HG03108 (cell line): Measurements from ENCODE around the gene TMEM39A.

ENCODE experiments used
- ATAC-seq: cut with Tn5 transposase; IDR thresholded peaks from one replicate; pipeline ENCODE4 v1.9.1; 2021; ENCODE audit warnings: moderate library complexity; ENCODE audit not compliant: unreplicated experiment

Gene TMEM39A, protein sequence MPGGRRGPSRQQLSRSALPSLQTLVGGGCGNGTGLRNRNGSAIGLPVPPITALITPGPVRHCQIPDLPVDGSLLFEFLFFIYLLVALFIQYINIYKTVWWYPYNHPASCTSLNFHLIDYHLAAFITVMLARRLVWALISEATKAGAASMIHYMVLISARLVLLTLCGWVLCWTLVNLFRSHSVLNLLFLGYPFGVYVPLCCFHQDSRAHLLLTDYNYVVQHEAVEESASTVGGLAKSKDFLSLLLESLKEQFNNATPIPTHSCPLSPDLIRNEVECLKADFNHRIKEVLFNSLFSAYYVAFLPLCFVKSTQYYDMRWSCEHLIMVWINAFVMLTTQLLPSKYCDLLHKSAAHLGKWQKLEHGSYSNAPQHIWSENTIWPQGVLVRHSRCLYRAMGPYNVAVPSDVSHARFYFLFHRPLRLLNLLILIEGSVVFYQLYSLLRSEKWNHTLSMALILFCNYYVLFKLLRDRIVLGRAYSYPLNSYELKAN

DNA sequence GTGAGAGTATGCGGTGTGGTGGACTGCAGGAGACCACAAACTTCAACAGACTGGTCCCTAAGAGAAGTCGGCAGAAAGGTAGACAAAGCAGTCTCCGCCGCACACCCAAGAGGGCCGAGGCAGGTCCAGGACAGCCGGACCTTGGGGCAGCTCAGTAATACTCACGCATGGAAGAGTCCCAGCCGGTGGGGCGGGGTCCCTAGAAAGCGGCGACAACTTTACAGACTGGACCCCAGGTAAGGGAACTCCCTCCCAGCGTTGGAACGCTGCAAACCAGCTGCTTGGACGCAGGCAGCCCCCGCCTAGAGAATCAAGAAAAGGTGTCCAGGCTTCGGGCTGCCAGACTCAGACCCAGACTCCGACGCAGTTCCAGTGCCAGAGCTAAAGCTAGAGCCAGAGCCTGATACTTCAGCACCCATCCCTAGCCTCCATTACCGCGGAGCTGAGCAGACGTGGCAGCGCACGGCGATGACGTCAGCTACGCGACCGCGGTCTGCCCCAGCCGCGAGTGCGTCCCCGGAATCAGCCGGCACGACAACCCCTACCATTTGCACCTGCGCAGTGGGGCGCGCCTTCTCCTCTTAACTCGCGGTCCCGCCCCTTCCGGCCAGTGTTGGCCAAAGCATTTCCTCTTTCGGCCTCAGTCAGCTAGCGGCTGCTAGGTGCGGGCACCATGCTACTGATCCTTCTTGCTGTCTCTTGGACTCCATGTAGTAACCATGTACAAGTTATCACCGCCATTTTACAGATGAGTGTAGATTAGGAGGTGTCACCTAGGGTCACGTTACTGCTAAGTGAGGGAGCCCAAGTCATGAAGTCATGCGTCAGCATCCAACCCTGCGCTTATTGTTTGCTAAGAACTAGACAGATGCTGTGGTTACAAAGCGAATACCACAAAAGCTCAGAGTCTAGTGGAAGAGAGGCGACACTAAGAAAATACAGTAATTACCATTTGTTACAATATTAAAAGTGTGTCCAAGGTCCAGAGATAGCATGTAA, at the start of gene TMEM39A:
TSS of gene TMEM39A (minus strand) at position 445 of the 999 bp plus-strand sequence. CDS start 1,541 bp downstream, outside the sequence.
- ATAC-seq, result peak; percentile 93

DNA sequence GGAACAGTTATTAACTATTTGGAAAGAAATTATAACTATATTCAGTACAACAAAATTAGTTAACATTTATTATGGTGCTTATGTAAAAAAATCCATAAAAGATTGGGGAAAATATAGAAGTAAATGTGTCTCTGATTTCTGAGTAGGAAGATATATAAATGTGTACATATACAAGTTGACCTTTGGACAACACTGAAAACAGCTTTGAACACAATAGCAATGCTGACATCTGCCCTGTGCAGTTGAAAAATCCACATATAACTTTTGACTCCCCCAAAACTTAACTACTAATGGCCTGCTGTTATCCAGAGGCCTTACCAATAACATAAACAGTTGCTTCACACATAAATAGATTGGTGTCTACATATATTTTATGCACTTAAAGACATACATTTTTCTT, 47.3 kb upstream of the TMEM39A start:
- no peak for ATAC-seq

DNA sequence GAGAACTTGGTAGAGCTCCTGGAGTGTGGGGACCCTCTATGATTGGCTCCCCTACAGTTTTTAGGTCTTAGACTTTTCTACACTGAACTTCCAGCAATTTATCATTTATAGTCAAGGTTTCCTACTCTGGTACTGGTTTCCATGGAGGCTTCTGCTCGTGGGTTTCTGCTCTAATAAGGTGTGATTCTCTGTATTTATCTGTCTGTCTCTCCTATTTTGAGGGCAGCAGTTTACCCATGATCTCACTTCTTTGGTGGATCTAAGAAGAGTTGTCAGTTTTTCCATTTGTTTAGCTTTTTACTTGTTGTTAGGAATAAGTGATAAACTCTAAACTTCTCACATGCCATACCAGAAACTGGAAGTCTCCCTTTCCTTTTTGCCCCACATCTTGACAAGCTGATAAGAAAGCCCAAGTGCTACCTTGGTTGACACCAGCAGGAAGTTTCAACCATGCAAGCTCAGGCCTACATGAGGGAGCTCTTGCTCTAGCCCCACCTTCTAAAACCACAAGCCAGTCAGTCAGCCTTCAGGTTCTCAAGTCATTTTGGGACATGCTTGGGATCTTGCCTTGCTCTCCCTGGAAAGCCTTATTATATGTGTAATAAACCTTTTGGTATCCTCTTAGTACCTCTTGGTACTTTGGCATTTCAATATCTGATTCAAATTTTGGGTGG, 44.9 kb upstream of the TMEM39A start:
- ATAC-seq, result no peak

DNA sequence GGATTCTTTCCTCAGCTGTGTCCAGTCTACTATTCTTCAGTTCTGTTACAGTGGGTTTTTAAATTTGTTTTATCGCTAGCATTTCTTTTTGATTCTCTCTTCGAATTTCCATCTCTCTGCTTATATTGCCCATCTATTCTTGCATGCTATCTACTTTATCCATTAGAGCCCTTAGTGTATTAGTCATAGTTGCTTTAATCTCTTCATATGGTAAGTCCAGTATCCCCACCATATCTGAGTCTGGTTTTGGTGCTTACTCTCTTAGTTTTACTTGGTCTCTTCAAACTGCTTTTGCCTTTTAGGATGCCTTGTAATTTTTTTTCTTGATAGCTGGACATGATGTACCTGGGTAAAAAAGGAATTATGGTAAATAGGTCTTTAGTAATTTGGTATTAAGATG, 44.0 kb upstream of the TMEM39A start:
- no peak for ATAC-seq

DNA sequence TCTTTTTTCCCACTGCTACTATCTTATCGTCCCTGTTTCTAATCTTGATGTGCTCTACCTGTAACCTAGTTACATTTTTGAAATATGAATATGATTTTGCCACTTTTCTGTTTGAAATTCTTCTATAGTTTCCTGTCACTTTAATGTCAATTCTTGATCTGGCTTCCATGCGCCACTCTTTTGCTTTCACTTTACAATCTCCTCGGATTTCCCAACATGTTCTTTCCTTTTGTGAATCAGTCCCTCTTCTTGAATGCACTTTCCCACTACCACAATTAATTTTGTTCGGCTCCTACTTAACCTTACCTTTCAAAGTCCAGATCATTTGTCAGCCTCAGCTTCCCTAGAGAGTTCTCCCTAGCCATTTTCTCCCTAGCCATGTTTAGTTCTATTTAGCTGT, 43.2 kb upstream of the TMEM39A start:
- ATAC-seq, result no peak

DNA sequence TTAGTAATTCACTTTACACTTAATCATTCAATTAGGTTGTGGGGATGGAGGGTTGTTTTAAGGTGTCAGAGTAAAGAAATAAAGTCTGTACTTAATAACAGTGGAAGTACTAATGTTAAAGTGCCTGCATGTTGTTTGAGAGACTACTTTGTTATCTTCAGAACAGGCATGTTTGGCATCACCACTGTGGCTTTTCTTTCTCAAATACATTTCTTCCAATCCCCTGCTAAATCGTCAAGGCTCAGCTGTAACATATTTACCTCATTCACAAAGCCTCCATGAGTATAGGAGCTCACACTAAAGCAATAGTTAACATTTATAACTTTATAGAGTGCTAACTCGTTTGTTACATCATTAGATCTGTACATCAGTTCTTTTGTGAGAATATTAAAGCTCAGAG, 37.5 kb upstream of the TMEM39A start:
- ATAC-seq, result no peak

DNA sequence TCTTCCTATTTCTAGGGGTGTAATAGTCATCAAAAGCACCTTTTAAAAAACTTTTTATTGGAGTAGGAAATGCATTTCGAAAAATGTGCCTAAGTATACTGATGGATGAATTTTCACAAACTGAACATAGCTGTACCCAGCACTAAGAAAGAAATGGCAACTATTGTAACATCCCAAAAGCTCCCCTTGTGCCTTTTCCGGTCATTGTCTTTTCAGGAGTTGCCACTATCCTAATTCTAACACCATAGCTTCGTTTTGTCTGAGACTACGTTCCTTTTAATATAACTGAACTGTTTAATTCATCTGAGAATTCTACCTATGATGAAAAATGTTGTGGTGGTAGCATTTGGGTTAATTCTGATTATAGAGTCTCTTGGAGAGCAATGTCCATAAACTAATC, 36.9 kb upstream of the TMEM39A start:
- ATAC-seq, result no peak

DNA sequence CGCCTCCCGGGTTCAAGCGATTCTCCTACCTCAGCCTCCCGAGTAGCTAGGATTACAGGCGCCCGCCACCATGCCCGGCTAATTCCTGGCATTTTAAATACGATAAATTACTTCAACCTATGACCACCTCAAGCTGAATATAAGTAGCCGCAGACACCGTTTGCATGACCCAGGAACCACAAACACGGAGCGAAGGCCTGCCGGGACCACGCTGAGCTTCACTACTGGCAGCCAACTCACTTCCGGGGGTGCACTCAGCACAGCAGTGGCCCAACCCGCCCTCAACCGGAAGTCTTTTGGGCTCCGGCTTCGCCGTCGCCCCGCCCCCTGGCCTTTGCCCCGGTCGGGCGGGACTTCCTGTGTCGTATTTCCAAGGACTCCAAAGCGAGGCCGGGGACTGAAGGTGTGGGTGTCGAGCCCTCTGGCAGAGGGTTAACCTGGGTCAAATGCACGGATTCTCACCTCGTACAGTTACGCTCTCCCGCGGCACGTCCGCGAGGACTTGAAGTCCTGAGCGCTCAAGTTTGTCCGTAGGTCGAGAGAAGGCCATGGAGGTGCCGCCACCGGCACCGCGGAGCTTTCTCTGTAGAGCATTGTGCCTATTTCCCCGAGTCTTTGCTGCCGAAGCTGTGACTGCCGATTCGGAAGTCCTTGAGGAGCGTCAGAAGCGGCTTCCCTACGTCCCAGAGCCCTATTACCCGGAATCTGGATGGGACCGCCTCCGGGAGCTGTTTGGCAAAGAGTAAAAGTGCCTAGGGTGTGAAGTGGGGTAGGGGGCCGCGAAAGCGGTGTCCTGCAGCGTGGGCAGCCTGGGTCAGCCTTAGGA, 35.0 kb upstream of the TMEM39A start, which contains the start of gene TIMMDC1:
TSS of gene TIMMDC1 (plus strand) at position 362 of the 826 bp plus-strand sequence. CDS start at position 549, 187 bp downstream.
- ATAC-seq, result peak; percentile 97

DNA sequence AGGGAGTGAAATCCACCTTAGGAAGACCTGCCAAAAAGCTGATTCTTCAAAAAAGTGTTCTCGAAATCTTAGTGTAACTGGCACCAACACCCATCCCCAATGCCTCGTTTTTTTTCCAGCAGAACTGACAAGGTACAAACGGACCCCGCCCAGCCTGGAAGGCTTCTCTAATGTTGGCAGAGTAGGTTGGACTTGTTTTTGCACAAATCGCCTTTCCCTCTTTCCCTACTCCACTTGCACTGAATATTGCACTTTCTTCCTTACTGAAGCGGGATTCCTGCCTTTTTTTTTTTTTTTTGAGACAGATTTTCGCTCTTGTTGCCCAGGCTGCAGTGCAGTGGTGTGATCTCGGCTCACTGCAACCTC, 34.4 kb upstream of the TMEM39A start:
- ATAC-seq, result no peak

DNA sequence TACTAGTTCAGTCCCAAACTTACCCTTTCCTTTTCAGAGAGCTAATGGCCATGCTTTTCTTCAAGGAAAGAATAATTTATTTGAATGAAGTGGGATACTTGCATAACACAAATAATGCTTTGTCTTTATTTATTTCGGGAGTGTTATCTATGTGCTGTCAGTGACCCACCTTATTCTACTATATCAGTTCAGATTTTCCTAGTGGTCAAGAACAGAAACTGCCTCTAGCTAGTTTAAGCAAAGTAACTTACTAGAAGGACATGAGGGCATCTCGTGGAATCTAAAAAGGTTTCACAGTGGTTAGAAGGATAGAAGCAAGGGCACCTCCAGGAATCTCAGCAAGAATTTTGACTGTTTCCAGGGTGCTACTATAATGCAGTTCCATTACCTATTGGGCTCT, 31.2 kb upstream of the TMEM39A start:
- no peak for ATAC-seq

DNA sequence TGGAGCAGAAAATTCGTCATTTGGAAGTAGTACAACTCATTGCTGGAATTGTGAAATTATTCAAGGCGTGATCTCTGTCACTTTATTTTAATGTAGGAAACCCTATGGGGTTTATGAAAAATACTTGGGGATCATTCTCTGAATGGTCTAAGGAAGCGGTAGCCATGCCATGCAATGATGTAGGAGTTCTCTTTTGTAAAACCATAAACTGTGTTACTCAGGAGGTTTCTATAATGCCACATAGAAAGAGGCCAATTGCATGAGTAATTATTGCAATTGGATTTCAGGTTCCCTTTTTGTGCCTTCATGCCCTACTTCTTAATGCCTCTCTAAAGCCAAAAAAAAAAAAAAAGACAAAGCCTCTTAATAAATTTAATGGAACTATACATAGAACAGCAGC, 29.4 kb upstream of the TMEM39A start:
- no peak for ATAC-seq

DNA sequence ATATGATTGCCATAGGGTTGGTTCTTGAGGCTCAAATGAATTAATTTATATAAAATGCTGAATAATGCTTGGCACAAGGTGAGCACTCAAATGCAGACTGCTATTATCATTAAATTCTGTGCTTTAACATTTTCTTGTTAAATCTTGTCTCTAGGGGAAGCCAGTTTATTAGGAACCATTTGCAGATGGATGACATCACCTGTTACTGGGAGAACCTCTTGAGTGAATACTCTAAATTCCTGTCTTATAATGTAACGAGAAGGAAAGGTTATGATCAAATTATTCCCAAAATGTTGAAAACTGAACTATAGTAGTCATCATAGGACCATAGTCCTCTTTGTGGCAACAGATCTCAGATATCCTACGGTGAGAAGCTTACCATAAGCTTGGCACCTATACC, 28.7 kb upstream of the TMEM39A start:
- no peak for ATAC-seq

DNA sequence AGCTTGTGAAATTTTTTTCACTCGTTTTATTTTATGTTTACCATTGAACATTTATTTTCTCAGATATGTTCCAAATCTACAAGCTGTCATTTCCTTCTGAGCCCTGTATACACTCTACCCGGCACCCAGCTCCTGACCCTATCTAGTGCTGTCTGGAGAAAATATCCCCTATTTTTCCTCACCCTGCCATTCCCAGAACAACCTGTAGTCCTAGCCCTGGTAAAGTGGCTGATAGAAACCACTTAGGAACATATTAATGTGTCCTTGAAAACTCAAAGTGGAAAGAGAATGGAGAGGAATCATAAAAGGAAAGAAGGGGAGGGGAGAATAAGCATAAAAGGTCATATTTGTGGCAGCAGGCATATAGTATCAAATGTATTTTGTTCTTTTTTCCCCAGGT, 26.7 kb upstream of the TMEM39A start:
- ATAC-seq, result no peak

DNA sequence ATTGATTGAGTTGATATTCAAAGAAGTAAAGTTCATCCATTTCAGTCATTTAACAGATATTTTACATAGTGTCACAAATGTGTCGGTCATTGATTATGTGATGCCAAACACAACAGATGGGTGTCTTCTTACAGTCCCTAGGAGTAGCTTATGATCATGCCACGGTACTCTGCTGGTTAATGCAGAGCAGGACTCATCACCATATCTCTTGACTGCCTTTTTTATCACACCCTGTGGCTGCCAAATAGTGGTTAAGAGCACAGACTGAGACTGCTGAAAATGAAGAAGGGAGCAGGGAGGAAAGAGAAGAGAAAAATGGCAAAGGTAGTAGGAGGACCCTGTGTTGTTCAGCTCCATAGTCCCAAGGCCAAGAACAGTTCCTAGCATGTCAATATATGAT, 22.1 kb upstream of the TMEM39A start:
- ATAC-seq, result no peak

DNA sequence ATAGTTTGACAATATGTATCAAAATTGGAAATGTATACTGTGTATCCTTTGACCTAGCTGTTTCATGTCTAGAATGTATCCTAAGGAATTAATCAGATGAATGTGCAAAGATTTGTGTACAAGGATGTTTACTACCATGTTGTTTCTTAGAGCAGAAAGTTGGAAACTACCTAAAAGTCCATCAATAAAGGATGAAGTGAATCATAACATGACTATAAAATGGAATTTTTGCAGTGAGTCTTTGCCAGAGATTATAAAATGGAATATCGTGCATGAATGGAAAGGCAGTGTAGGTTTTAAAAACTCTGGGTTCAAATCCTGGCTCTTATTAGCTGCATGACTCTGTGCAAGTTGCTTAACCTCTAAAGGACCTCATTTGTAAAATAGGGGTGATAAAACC, 19.7 kb upstream of the TMEM39A start:
- ATAC-seq, result no peak

DNA sequence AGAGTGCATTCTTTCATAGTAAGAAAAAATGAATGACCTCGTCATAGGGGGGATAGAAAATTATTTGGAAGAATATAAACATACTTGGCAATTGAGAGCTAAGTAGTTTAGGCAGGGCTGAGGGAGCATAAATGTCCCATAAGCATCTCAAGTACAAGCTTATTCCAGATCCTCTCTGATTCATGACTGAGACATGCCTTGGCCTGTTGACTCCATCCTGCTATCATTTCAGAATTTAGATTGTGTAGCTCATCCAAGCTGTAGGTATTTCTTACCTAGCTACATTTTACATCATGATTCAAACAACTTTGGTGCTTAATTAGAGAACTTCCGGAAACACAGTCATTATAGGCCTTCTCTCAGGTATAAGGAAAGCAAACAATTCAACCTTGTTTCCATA, 17.7 kb upstream of the TMEM39A start:
- no peak for ATAC-seq

DNA sequence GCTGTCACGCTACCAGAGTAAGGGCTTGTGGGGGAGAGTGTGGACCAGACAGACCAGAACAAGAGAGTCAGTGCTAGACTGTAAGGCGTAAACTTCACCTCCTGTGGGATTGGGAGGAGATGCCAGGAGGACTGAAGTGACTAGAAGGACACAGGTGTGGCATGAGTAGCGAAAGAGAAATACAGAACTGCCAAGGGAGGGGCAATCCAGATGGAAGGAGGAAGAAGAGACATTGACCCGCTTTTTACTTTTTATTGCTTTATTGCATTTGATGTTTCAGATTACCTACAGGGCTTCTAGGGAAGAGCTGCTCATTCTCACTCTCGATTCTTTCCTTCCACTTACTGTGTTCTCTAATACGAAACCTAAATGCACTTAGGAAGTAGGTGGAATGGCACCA, 7.5 kb upstream of the TMEM39A start:
- ATAC-seq, result no peak

DNA sequence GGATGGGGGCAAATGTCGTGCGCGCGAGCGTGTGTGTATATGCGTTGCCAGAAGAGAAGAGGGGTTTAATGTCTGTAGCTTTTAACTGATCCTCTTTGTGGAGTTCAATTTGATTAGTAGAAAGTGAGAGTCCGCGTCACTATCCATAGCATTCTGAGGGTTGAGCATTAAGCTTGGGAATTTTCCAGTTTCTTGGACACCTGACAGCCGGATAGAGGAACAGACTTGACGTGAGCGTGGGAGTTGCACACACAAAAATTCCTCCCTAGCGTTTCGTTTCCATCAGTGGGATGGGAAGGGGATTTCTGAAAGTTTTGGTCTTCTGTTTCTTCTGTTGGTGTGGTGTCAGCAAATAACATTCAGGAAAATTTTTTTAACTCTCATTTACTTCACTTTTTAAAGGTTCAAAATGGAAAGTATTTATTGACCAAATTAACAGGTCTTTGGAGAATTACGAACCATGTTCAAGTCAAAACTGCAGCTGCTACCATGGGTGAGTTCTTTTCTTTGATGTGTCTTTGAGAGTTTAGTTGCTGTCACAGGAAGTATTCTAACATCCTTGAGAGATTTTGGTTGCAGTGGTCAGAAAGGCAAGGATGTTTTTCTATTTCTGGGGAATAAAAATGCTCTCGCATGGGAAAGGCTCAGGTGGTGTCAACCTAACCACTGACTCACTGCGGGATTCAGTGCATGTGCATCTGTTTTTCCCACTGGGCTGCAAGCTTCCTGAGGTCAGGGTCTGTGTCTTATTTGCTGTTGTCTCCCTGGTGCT, 6.2 kb upstream of the TMEM39A start:
- no peak for ATAC-seq

DNA sequence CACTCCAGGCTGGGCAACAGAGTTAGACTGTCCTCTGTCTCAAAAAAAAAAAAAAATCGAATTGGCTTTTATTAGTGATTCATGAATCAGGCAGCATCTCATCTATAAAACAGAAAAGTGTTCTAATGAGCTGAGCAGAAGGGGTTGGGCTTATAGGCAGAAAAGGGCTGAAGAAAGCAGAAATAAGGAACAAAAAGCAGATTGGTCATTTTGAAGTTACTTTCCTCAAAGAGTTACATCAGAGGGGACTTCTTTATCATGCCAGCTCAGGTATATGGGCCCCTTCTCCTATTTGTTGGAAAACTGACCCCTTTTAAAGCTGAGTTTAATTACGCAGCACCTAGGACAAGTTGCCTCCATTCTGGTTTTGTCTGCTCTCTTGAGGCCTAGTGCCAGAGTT, 4.6 kb upstream of the TMEM39A start:
- no peak for ATAC-seq
